Thyroid gland (tissue), 4 donors: ENCODE data around the gene RYR3.

Source experiments
- POLR2A ChIP-seq, 2 donors: fragments of 450-650 bp; IDR thresholded peaks; one replicate each; pipeline ENCODE4 v1.6.1; 2017; ENCODE audit warnings: antibody characterized with exemption in 2 of 2, mild to moderate bottlenecking in 2 of 2, moderate library complexity in 1 of 2
- TF ChIP-seq, protein P1 (sequence below), 6 experiments: fragments of 200-600 bp in 3 of 6; fragments of 450-650 bp in 3 of 6; sonication (generic) in 3 of 6; IDR thresholded peaks; one replicate each; pipeline ENCODE4 v1.5.1; 2016 to 2019; ENCODE audit warnings: antibody characterized with exemption in 6 of 6, mild to moderate bottlenecking in 2 of 6, inconsistent platforms in 1 of 6, moderate library complexity in 1 of 6

DNA sequence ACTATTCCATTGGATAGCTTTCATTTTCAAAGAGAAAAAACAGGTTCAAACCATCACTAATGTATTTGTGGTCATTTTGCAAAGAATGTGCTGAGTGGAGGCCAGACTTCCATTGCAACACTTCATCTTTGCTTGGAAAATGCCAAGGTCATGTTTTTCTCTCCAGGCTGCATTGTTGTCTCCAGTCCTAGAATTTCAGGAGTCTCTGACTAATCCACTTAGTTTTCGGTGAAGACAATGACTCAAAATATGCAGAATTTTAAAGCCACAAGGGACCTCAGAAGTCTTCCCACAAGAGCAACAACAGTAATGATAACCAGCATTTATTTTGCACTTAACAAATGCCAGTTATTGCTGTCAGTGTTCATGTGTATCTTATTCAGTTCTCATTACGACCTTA, 277.0 kb downstream of the RYR3 start:
- TF ChIP-seq, protein P1, sequence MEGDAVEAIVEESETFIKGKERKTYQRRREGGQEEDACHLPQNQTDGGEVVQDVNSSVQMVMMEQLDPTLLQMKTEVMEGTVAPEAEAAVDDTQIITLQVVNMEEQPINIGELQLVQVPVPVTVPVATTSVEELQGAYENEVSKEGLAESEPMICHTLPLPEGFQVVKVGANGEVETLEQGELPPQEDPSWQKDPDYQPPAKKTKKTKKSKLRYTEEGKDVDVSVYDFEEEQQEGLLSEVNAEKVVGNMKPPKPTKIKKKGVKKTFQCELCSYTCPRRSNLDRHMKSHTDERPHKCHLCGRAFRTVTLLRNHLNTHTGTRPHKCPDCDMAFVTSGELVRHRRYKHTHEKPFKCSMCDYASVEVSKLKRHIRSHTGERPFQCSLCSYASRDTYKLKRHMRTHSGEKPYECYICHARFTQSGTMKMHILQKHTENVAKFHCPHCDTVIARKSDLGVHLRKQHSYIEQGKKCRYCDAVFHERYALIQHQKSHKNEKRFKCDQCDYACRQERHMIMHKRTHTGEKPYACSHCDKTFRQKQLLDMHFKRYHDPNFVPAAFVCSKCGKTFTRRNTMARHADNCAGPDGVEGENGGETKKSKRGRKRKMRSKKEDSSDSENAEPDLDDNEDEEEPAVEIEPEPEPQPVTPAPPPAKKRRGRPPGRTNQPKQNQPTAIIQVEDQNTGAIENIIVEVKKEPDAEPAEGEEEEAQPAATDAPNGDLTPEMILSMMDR (IDR thresholded peaks at IDR 0.05), result no peak
- no peak for TF ChIP-seq POLR2A (IDR thresholded peaks at IDR 0.05)
